GM12874 (cell line): ENCODE measurements around the gene UROC1.

Experiments used
- CTCF ChIP-seq: IDR thresholded peaks from 2 replicates; pipeline ENCODE4 v1.5.1; 2011; ENCODE audit warnings: low read depth, mild to moderate bottlenecking, control low read depth, low read length, moderate library complexity; ENCODE audit not compliant: insufficient read depth

UROC1 gene

GRCh38 chr3:126555795-126556636 is 38.4 kb upstream of the UROC1 start:
- no peak for TF ChIP-seq CTCF

DNA sequence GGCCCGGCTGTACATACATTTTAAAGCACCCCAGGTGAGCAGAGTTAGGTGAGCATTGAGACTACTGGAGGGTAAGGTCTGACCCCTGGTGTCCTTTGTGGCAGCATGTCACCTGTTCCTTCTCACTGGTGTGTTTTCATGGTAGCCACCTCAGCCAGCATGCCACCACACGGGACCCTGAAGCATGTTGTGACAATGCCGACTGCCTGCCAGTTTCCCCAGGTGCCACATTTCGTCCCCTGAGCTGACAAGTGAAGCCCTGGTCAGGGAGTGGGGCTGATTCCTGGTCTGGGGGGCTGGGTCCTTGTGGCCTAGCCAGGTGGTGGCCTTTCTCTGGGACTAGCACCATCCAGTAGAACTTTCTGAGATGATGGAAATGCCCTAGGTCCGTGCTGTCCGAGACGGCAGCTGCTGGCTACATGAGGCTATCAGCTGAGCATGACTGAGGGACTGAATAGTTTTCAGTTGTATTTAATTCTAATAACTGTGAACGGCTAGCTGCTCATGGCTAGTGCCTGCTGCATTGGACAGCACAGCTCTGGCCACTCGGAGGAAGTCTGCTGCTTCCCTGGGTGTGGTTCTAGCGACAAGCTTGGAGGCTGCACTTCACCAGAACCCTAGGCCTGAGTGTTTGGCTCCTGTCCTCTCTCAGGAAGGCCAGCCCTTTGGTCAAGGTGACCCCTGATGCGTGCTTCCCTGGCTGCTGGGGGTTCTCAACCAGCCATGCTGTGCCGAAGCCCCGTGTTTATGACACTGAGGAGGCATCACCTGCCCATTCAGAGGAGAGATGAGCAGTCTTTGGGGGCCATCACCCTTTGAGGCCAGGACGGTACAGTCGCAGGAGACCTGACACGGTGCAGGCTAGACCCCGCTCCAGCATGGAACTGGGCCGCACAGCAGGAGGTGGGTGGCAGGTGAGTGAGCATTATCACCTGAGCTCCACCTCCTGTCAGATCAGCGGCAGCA is 37.3 kb upstream of the UROC1 start:
- no peak for TF ChIP-seq CTCF

DNA sequence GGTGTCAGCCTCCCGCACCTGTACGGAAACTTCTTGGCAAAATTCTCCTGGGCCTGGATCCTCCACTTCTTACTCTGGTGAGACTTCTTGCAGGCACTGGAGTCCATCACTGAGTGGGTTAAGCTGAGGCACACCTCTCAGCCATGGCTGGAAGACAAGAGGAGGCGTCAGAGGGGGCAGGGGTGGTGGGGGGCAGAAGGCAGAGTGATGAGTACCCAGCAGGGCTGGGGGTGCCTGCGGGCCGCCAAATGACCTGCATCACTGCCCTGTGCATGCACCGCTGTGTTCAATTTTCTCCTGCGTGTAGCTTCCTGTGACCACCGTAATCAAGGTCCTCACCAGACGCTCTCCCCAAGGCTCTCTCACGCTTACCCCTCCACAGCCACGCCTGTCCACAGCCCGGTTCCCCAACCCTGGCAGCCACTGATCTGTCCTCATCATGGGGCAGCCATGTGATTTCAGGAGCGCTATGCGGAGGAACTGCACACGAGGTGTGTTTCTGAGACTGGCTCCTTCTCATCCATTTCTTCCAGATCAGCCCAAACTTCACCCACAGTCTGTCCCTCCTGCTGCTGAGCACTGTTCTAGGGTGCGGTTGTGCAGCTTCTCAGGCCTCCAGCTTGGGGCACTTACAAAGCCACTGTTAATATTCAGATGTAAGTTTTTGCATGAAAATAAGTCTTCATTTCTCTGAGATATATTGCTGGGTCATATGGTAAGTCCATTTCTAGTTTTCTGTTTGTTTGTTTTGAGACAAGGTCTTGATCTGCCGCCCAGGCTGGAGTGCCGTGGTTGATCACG is 35.9 kb upstream of the UROC1 start:
- TF ChIP-seq CTCF = no peak

GRCh38 chr3:126552688-126553283 is 35.2 kb upstream of the UROC1 start:
- no peak for TF ChIP-seq CTCF

- TF ChIP-seq CTCF = no peak
These were observed 34.5 kb upstream of the UROC1 start for GRCh38 chr3:126551839-126552687.

DNA sequence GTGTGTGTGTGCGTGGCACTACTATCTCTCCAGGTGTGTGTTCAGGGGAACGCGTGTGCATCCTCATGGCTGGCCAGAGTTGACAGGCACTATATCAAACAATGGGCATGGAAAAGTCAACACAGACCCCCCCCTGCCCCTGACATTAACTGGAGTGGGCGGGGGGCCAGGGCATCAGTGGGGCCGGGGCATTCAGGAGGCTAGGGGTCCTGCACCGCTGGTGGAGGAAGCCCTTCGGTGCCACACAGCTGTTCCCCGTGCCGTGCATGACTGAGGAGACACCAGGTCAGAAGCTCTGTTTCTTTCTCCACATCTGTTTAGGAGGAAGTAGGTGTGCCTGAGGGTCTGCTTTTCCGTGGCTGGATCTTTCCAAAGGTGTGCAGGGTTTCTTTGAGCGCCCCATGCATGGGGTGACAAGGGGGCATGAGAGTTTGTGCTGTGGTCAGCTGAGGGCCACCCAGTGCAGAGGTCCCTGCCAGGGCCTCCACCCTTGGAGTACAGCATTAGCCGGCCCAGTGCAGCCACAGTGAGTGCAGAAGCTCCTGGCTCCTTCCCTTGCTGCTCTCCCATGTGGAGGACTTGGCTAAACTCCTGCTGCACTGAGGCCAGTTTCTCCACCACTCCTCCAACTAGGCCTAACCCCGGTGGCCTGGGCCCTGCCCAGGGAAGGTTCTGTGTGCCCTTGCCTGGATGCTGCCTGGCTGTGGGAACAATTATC is 33.7 kb upstream of the UROC1 start:
- no peak for TF ChIP-seq CTCF
